ENCODE data around the gene KRTAP9-1.

The KRTAP9-1 gene

GRCh38 chr17:41150026-41150425 lies 39.7 kb upstream of the KRTAP9-1 start:
- TF ChIP-seq CTCF (IDR thresholded peaks at IDR 0.05): no peak

GRCh38 chr17:41151525-41151924 lies 38.2 kb upstream of the KRTAP9-1 start:
- TF ChIP-seq CTCF (IDR thresholded peaks at IDR 0.05): no peak

GRCh38 chr17:41153856-41154255 lies 35.8 kb upstream of the KRTAP9-1 start:
- no peak for TF ChIP-seq CTCF (IDR thresholded peaks at IDR 0.05)

GRCh38 chr17:41160648-41161047 lies 29.0 kb upstream of the KRTAP9-1 start, which contains the start of gene KRTAP4-4:
Gene KRTAP4-4 (minus strand): TSS chr17:41160748. CDS start chr17:41160691, 57 bp downstream.
- no peak for TF ChIP-seq CTCF (IDR thresholded peaks at IDR 0.05)

- no peak for TF ChIP-seq CTCF (IDR thresholded peaks at IDR 0.05)
Observed at GRCh38 chr17:41163828-41164227, 25.9 kb upstream of the KRTAP9-1 start.

- no peak for TF ChIP-seq CTCF (IDR thresholded peaks at IDR 0.05)
Observed at GRCh38 chr17:41167561-41167960, 22.1 kb upstream of the KRTAP9-1 start.

GRCh38 chr17:41168121-41168520 lies 21.6 kb upstream of the KRTAP9-1 start, which contains the start of gene KRTAP4-3:
Gene KRTAP4-3 (minus strand): TSS chr17:41168221. CDS start chr17:41168172, 49 bp downstream.
- TF ChIP-seq CTCF (IDR thresholded peaks at IDR 0.05): no peak

- no peak for TF ChIP-seq CTCF (IDR thresholded peaks at IDR 0.05)
Observed at GRCh38 chr17:41171886-41172285, 17.8 kb upstream of the KRTAP9-1 start.
